GM23338 (cell line): ENCODE measurements around the gene FXN. TPM values are rescaled to one million over a fixed set of nuclear protein-coding genes. Genes with fewer than 3 reads are reported as not detected.
"Not testable (repeated sequence)": the region's sequence is repeated elsewhere in the genome, so short reads cannot be mapped to it uniquely, and the experiment has no call there.

Experiments
- ATAC-seq: fragments of 200-7000 bp; cut with Tn5 transposase; 3 replicates; pipeline ENCODE4 v1.9.1; 2020
- DNase-seq: peaks from one replicate; pipeline ENCODE4 v3.0.0-alpha.2; 2015; ENCODE audit warnings: low spot score
- H2AFZ ChIP-seq: fragments of 200-600 bp; sonication (generic); 2 replicates; pipeline ENCODE4 v1.8.0; 2016; ENCODE audit warnings: antibody characterized with exemption, mild to moderate bottlenecking, moderate library complexity
- H3F3A ChIP-seq: fragments of 200-600 bp; sonication (generic); replicated peaks from 2 replicates; pipeline ENCODE4 v1.8.0; 2017; ENCODE audit warnings: antibody characterized with exemption, mixed run types, low read depth
- H3K27ac ChIP-seq: fragments of 200-600 bp; sonication (generic); 2 replicates; pipeline ENCODE4 v1.6.1; 2016; ENCODE audit warnings: low read depth
- H3K27me3 ChIP-seq: fragments of 200-600 bp; sonication (generic); 2 replicates; pipeline ENCODE4 v1.8.0; 2016; ENCODE audit warnings: mild to moderate bottlenecking, mixed run types, moderate library complexity; ENCODE audit not compliant: insufficient read depth
- H3K36me3 ChIP-seq: fragments of 200-600 bp; sonication (generic); 2 replicates; pipeline ENCODE4 v1.8.0; 2016; ENCODE audit warnings: mild to moderate bottlenecking; ENCODE audit not compliant: insufficient read depth
- H3K4me1 ChIP-seq: fragments of 200-600 bp; sonication (generic); 2 replicates; pipeline ENCODE4 v1.8.0; 2016; ENCODE audit warnings: mild to moderate bottlenecking, moderate library complexity; ENCODE audit not compliant: insufficient read depth
- H3K4me2 ChIP-seq: fragments of 200-600 bp; sonication (generic); 2 replicates; pipeline ENCODE4 v1.7.1; 2017; ENCODE audit warnings: mixed run types
- H3K4me3 ChIP-seq: fragments of 200-600 bp; sonication (generic); 2 replicates; pipeline ENCODE4 v1.6.1; 2016; ENCODE audit warnings: mixed run types
- H3K79me2 ChIP-seq: fragments of 200-600 bp; sonication (generic); replicated peaks from 2 replicates; pipeline ENCODE4 v1.8.0; 2017; ENCODE audit warnings: mild to moderate bottlenecking; ENCODE audit not compliant: insufficient read depth
- H3K9me2 ChIP-seq: fragments of 200-600 bp; sonication (generic); 2 replicates; pipeline ENCODE4 v1.8.0; 2017; ENCODE audit not compliant: insufficient read depth
- H4K20me1 ChIP-seq: fragments of 200-600 bp; sonication (generic); replicated peaks from 2 replicates; pipeline ENCODE4 v1.8.0; 2017; ENCODE audit warnings: mild to moderate bottlenecking; ENCODE audit not compliant: insufficient read depth
- H3K27ac Mint-ChIP-seq: 2 replicates; pipeline ENCODE4 v1.8.0; 2020; ENCODE audit warnings: inconsistent platforms, mild to moderate bottlenecking, moderate library complexity, mixed read lengths
- H3K27me3 Mint-ChIP-seq: 3 replicates; pipeline ENCODE4 v1.8.0; 2022; ENCODE audit warnings: low read depth, mild to moderate bottlenecking, moderate library complexity, mixed read lengths, inconsistent platforms; ENCODE audit not compliant: insufficient read depth, poor library complexity
- H3K36me3 Mint-ChIP-seq: 3 replicates; pipeline ENCODE4 v1.8.0; 2021; ENCODE audit warnings: low read depth, mild to moderate bottlenecking, inconsistent platforms, moderate library complexity, mixed read lengths
- H3K4me1 Mint-ChIP-seq: 3 replicates; pipeline ENCODE4 v1.8.0; 2020; ENCODE audit warnings: mild to moderate bottlenecking, inconsistent platforms, mixed read lengths
- H3K4me3 Mint-ChIP-seq: 3 replicates; pipeline ENCODE4 v1.8.0; 2021; ENCODE audit warnings: moderate library complexity, mild to moderate bottlenecking, inconsistent platforms, mixed read lengths
- H3K9me3 Mint-ChIP-seq: 3 replicates; pipeline ENCODE4 v1.8.0; 2020; ENCODE audit warnings: moderate library complexity, mild to moderate bottlenecking, inconsistent platforms, mixed read lengths
- CREB1 ChIP-seq: fragments of 250-450 bp; sonication (Bioruptor Pico); IDR thresholded peaks from 2 replicates; pipeline ENCODE4 v1.5.0; 2020; ENCODE audit warnings: low read depth, mild to moderate bottlenecking, moderate library complexity
- ETS1 ChIP-seq: IDR thresholded peaks from 2 replicates; pipeline ENCODE4 v1.6.1; 2016; ENCODE audit warnings: antibody characterized with exemption
- POLR2AphosphoS5 ChIP-seq: IDR thresholded peaks from 2 replicates; pipeline ENCODE4 v1.6.1; 2016; ENCODE audit warnings: antibody characterized with exemption, low read depth
- ZNF114 ChIP-seq: fragments of 250-450 bp; sonication (Bioruptor Pico); IDR thresholded peaks from 2 replicates; pipeline ENCODE4 v1.5.0; 2020; ENCODE audit warnings: mild to moderate bottlenecking, moderate library complexity
- long read RNA-seq: library from polyadenylated mRNA; unstranded; transcript quantifications from one replicate; pipeline ENCODE4 v2.0.0, GENCODE V29; 2020; ENCODE audit not compliant: unreplicated experiment
- polyA plus RNA-seq: library from polyadenylated mRNA; unstranded; fragments of >200 nt; fragmentation: Nextera tagmentation; extraction: Ambion mirVana; gene quantifications from 2 replicates; pipeline ENCODE4 v1.2.1, GENCODE V29; 2016
- total RNA-seq: library from RNA; depleted of rRNA; stranded (reverse); fragments of >200 nt; shearing (Covaris generic); gene quantifications from 2 replicates; pipeline ENCODE4 v1.2.3, GENCODE V29; 2014; rRNA removed
- TF ChIP-seq, protein P1 (sequence below), 2 experiments: fragments of 200-600 bp in 1 of 2; sonication (generic) in 1 of 2; conservative IDR thresholded peaks; 2 replicates each; pipeline versions ENCODE4 v1.5.1 to v1.6.1; 2016 to 2017; ENCODE audit warnings: antibody characterized with exemption in 2 of 2, low read depth in 2 of 2, mild to moderate bottlenecking in 2 of 2, moderate library complexity in 1 of 2

FXN gene
- total RNA-seq (17.8 and 26.1 TPM in 2 replicates), polyA plus RNA-seq (55.0 and 66.4 TPM in 2 replicates)
- long read RNA-seq, full-length matches to known transcripts = 38 of 41 reads
- long read RNA-seq, partial matches to known transcripts = 1 of 41 reads
- long read RNA-seq, other reads (novel, unspliced or antisense) = 2 of 41 reads

GRCh38 chr9:69035438-69036308 is at the start of gene FXN:
TSS of gene FXN (plus strand) at chr9:69035752. CDS start at chr9:69035783, 31 bp downstream.
- Histone ChIP-seq H3K27ac (peak within 1 kb of the TSS; percentile 72; the same call in 1 of the 2 replicates), H3K27me3 (no peaks in the 10 kb centered on the region), H3K79me2 (peaks cover 47% of the 10 kb centered on the region), H2AFZ (peak within 1 kb of the TSS; percentile 95; the same call in 1 of the 2 replicates), H3K9me2 (no peaks in the 10 kb centered on the region), H3K4me2 (peak within 1 kb of the TSS; percentile 98), H3K36me3 (no peaks in the 10 kb centered on the region), H3K4me1 (peaks cover 8% of the 10 kb centered on the region), H3F3A (peaks cover 8% of the 10 kb centered on the region; the same call in 1 of the 2 replicates), H3K4me3 (peak within 1 kb of the TSS; percentile 96), H4K20me1 (no peaks in the 10 kb centered on the region)
- peak within 1 kb of the TSS; percentile 80; the same call in 1 of the 2 replicates for H3K27ac Mint-ChIP-seq
- peak within 1 kb of the TSS; percentile 97 for H3K4me3 Mint-ChIP-seq
- no peak for TF ChIP-seq ZNF114 (CRISPR knock-in tag)
- peak; percentile 54; the same call in 1 of the 2 replicates for TF ChIP-seq CREB1 (CRISPR knock-in tag)
- no peak for TF ChIP-seq ETS1
- TF ChIP-seq, protein P1, sequence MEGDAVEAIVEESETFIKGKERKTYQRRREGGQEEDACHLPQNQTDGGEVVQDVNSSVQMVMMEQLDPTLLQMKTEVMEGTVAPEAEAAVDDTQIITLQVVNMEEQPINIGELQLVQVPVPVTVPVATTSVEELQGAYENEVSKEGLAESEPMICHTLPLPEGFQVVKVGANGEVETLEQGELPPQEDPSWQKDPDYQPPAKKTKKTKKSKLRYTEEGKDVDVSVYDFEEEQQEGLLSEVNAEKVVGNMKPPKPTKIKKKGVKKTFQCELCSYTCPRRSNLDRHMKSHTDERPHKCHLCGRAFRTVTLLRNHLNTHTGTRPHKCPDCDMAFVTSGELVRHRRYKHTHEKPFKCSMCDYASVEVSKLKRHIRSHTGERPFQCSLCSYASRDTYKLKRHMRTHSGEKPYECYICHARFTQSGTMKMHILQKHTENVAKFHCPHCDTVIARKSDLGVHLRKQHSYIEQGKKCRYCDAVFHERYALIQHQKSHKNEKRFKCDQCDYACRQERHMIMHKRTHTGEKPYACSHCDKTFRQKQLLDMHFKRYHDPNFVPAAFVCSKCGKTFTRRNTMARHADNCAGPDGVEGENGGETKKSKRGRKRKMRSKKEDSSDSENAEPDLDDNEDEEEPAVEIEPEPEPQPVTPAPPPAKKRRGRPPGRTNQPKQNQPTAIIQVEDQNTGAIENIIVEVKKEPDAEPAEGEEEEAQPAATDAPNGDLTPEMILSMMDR (conservative IDR thresholded peaks at IDR 0.05; ENCODE audit: low read depth in 2 of 2) = peak; percentile 89 to 97
- peak; percentile 49 for TF ChIP-seq POLR2AphosphoS5
- H3K27me3 Mint-ChIP-seq = peaks cover 7% of the 10 kb centered on the region
- no peaks in the 10 kb centered on the region for H3K9me3 Mint-ChIP-seq
- peak; percentile 93 for ATAC-seq
- H3K36me3 Mint-ChIP-seq = peaks cover 8% of the 10 kb centered on the region; the same call in 2 of the 3 replicates
- peaks cover 10% of the 10 kb centered on the region for H3K4me1 Mint-ChIP-seq
- peak; percentile 83 for DNase-seq

DNA sequence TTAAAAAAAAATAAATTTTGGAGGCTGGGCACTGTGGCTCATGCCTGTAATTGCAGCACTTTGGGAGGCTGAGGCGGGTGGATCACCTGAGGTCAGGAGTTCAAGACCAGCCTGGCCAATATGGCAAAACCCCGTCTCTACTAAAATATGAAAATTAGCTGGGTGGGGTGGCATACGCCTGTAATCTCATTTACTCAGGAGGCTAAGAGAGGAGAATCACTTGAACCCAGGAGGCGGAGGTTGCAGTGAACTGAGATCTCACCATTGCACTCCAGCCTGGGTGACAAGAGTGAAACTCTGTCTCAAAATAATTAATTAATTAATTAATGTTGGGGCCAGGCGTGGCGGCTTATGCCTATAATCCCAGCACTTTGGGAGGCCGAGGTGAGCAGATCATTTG is 48.6 kb upstream of the FXN start:
- H3K9me3 Mint-ChIP-seq, H3K4me1 ChIP-seq, H3K27me3 Mint-ChIP-seq, H4K20me1 ChIP-seq, ATAC-seq, H3K36me3 ChIP-seq, H3K4me2 ChIP-seq, H3K9me2 ChIP-seq, H3K36me3 Mint-ChIP-seq, H3K27ac ChIP-seq, H3K4me3 Mint-ChIP-seq, H3K27ac Mint-ChIP-seq, H3K4me1 Mint-ChIP-seq, H3K27me3 ChIP-seq, H3K4me3 ChIP-seq, H3K79me2 ChIP-seq, H3F3A ChIP-seq, H2AFZ ChIP-seq, DNase-seq: not testable (repeated sequence)
